Measurements from ENCODE around the gene GRIP1.

Gene GRIP1

GRCh38 chr12:66497008-66497897 lies 181.6 kb downstream of the GRIP1 start:
- no peak for DNase-seq (ENCODE audit: low spot score in 2 of 2)
- Mint-ChIP-seq H3K36me3 (no peaks in the 10 kb centered on the region), H3K27ac (no peak overlapping the region), H3K9me3 (no peaks in the 10 kb centered on the region), H3K4me3 (no peak overlapping the region), H3K27me3 (peaks cover 7% of the 10 kb centered on the region), H3K4me1 (no peaks in the 10 kb centered on the region)
- ATAC-seq (ENCODE audit: low read depth): no peak

- peaks cover 7% of the 10 kb centered on the region for H3K27me3 Mint-ChIP-seq
- H3K9me3 Mint-ChIP-seq: no peaks in the 10 kb centered on the region
- no peaks in the 10 kb centered on the region for H3K4me1 Mint-ChIP-seq
- H3K27ac Mint-ChIP-seq: no peak overlapping the region
- ATAC-seq (ENCODE audit: low read depth) (no peak), DNase-seq (ENCODE audit: low spot score in 2 of 2) (no peak)
- no peak overlapping the region for H3K4me3 Mint-ChIP-seq
- H3K36me3 Mint-ChIP-seq: no peaks in the 10 kb centered on the region
Measured at GRCh38 chr12:66496595-66496994, 182.3 kb downstream of the GRIP1 start.

GRCh38 chr12:66495709-66496108 lies 183.2 kb downstream of the GRIP1 start:
- H3K9me3 Mint-ChIP-seq: no peaks in the 10 kb centered on the region
- no peak for ATAC-seq (ENCODE audit: low read depth)
- H3K4me3 Mint-ChIP-seq: no peak overlapping the region
- no peak for DNase-seq (ENCODE audit: low spot score in 2 of 2)
- H3K4me1 Mint-ChIP-seq: no peaks in the 10 kb centered on the region
- no peak overlapping the region for H3K27ac Mint-ChIP-seq
- H3K27me3 Mint-ChIP-seq: peaks cover 11% of the 10 kb centered on the region
- H3K36me3 Mint-ChIP-seq: no peaks in the 10 kb centered on the region

- ATAC-seq (ENCODE audit: low read depth): no peak
- Mint-ChIP-seq H3K4me3 (no peak overlapping the region), H3K4me1 (no peaks in the 10 kb centered on the region), H3K27ac (no peak overlapping the region), H3K27me3 (peaks cover 11% of the 10 kb centered on the region), H3K9me3 (no peaks in the 10 kb centered on the region), H3K36me3 (no peaks in the 10 kb centered on the region)
- no peak for DNase-seq (ENCODE audit: low spot score in 2 of 2)
Measured at GRCh38 chr12:66493819-66494218, 185.1 kb downstream of the GRIP1 start.

- ATAC-seq (ENCODE audit: low read depth): no peak
- Mint-ChIP-seq H3K36me3 (no peaks in the 10 kb centered on the region), H3K27me3 (peaks cover 7% of the 10 kb centered on the region), H3K27ac (no peak overlapping the region), H3K4me1 (no peaks in the 10 kb centered on the region), H3K9me3 (no peaks in the 10 kb centered on the region), H3K4me3 (no peak overlapping the region)
- no peak for DNase-seq (ENCODE audit: low spot score in 2 of 2)
Measured at GRCh38 chr12:66491853-66492252, 187.0 kb downstream of the GRIP1 start.

- ATAC-seq (ENCODE audit: low read depth) (no peak), DNase-seq (ENCODE audit: low spot score in 2 of 2) (no peak)
- Mint-ChIP-seq H3K27me3 (peaks cover 2% of the 10 kb centered on the region), H3K27ac (no peak overlapping the region), H3K4me3 (no peak overlapping the region), H3K4me1 (no peaks in the 10 kb centered on the region), H3K36me3 (no peaks in the 10 kb centered on the region), H3K9me3 (peaks cover 15% of the 10 kb centered on the region)
Measured at GRCh38 chr12:66482351-66483203, 196.3 kb downstream of the GRIP1 start.

- no peaks in the 10 kb centered on the region for H3K9me3 Mint-ChIP-seq
- H3K27ac Mint-ChIP-seq: no peak overlapping the region
- ATAC-seq (ENCODE audit: low read depth) (no peak), DNase-seq (ENCODE audit: low spot score in 2 of 2) (no peak)
- no peak overlapping the region for H3K4me3 Mint-ChIP-seq
- no peaks in the 10 kb centered on the region for H3K36me3 Mint-ChIP-seq
- H3K27me3 Mint-ChIP-seq: peaks cover 13% of the 10 kb centered on the region
- H3K4me1 Mint-ChIP-seq: no peaks in the 10 kb centered on the region
Measured at GRCh38 chr12:66467932-66468331, 210.9 kb downstream of the GRIP1 start.

- Mint-ChIP-seq H3K27ac (no peak overlapping the region), H3K4me3 (no peak overlapping the region), H3K9me3 (no peaks in the 10 kb centered on the region), H3K36me3 (no peaks in the 10 kb centered on the region), H3K27me3 (no peaks in the 10 kb centered on the region), H3K4me1 (no peaks in the 10 kb centered on the region)
- DNase-seq (ENCODE audit: low spot score in 2 of 2) (no peak), ATAC-seq (ENCODE audit: low read depth) (no peak)
Measured at GRCh38 chr12:66461331-66461730, 217.5 kb downstream of the GRIP1 start.

- ATAC-seq (ENCODE audit: low read depth): no peak
- Mint-ChIP-seq H3K4me3 (no peak overlapping the region), H3K4me1 (no peaks in the 10 kb centered on the region), H3K9me3 (no peaks in the 10 kb centered on the region), H3K36me3 (no peaks in the 10 kb centered on the region), H3K27ac (no peak overlapping the region), H3K27me3 (no peaks in the 10 kb centered on the region)
- no peak for DNase-seq (ENCODE audit: low spot score in 2 of 2)
Measured at GRCh38 chr12:66459944-66460482, 218.9 kb downstream of the GRIP1 start.

- DNase-seq (ENCODE audit: low spot score in 2 of 2) (no peak), ATAC-seq (ENCODE audit: low read depth) (no peak)
- H3K9me3 Mint-ChIP-seq: no peaks in the 10 kb centered on the region
- H3K4me3 Mint-ChIP-seq: no peak overlapping the region
- no peaks in the 10 kb centered on the region for H3K4me1 Mint-ChIP-seq
- no peaks in the 10 kb centered on the region for H3K36me3 Mint-ChIP-seq
- no peak overlapping the region for H3K27ac Mint-ChIP-seq
- no peaks in the 10 kb centered on the region for H3K27me3 Mint-ChIP-seq
Measured at GRCh38 chr12:66456612-66457011, 222.3 kb downstream of the GRIP1 start.

- Mint-ChIP-seq H3K27me3 (no peaks in the 10 kb centered on the region), H3K9me3 (no peaks in the 10 kb centered on the region), H3K27ac (no peak overlapping the region), H3K4me1 (no peaks in the 10 kb centered on the region), H3K4me3 (no peak overlapping the region), H3K36me3 (no peaks in the 10 kb centered on the region)
- no peak for ATAC-seq (ENCODE audit: low read depth)
- no peak for DNase-seq (ENCODE audit: low spot score in 2 of 2)
Measured at GRCh38 chr12:66453844-66454243, 225.0 kb downstream of the GRIP1 start.

GRCh38 chr12:66453120-66453519 lies 225.8 kb downstream of the GRIP1 start:
- Mint-ChIP-seq H3K27ac (no peak overlapping the region), H3K4me3 (no peak overlapping the region), H3K27me3 (no peaks in the 10 kb centered on the region), H3K4me1 (no peaks in the 10 kb centered on the region), H3K9me3 (no peaks in the 10 kb centered on the region), H3K36me3 (no peaks in the 10 kb centered on the region)
- ATAC-seq (ENCODE audit: low read depth) (no peak), DNase-seq (ENCODE audit: low spot score in 2 of 2) (no peak)

GRCh38 chr12:66449531-66449930 lies 229.3 kb downstream of the GRIP1 start:
- H3K9me3 Mint-ChIP-seq: no peaks in the 10 kb centered on the region
- DNase-seq (ENCODE audit: low spot score in 2 of 2) (no peak), ATAC-seq (ENCODE audit: low read depth) (no peak)
- H3K4me1 Mint-ChIP-seq: no peaks in the 10 kb centered on the region
- H3K27me3 Mint-ChIP-seq: no peaks in the 10 kb centered on the region
- no peak overlapping the region for H3K4me3 Mint-ChIP-seq
- H3K36me3 Mint-ChIP-seq: no peaks in the 10 kb centered on the region
- H3K27ac Mint-ChIP-seq: no peak overlapping the region

- H3K9me3 Mint-ChIP-seq: no peaks in the 10 kb centered on the region
- no peaks in the 10 kb centered on the region for H3K4me1 Mint-ChIP-seq
- no peak overlapping the region for H3K4me3 Mint-ChIP-seq
- no peak overlapping the region for H3K27ac Mint-ChIP-seq
- DNase-seq (ENCODE audit: low spot score in 2 of 2) (no peak), ATAC-seq (ENCODE audit: low read depth) (no peak)
- no peaks in the 10 kb centered on the region for H3K27me3 Mint-ChIP-seq
- H3K36me3 Mint-ChIP-seq: no peaks in the 10 kb centered on the region
Measured at GRCh38 chr12:66447643-66448042, 231.2 kb downstream of the GRIP1 start.

Data from memory B cell (primary cell).